Esophagus squamous epithelium (tissue), 5 donors: ENCODE results near the gene TEX264. TPM values are rescaled to one million over a fixed set of nuclear protein-coding genes. Genes with fewer than 3 reads are reported as not detected.

Source experiments
- DNase-seq: peaks from one replicate; lab custom pipeline; 2025; lab: John Stamatoyannopoulos, UW
- H3K27ac ChIP-seq, 4 donors: fragments of 200-600 bp; sonication (generic); one replicate each; pipeline ENCODE4 v1.5.1; 2016 to 2019; ENCODE audit warnings: mild to moderate bottlenecking in 1 of 4
- H3K27me3 ChIP-seq, 4 donors: fragments of 200-600 bp; sonication (generic); 1 replicate in 3 of 4; 2 replicates in 1 of 4; pipeline versions ENCODE4 v1.5.1 to v1.6.0; 2017 to 2021; ENCODE audit warnings: antibody characterized with exemption in 1 of 4
- H3K36me3 ChIP-seq, 3 donors: fragments of 200-600 bp; sonication (generic); one replicate each; pipeline ENCODE4 v1.5.1; 2016 to 2019
- H3K4me1 ChIP-seq, 3 donors: fragments of 200-600 bp; sonication (generic); one replicate each; pipeline ENCODE4 v1.5.1; 2017 to 2019
- H3K4me3 ChIP-seq, 4 donors: fragments of 200-600 bp; sonication (generic); 1 replicate in 3 of 4; 2 replicates in 1 of 4; pipeline ENCODE4 v1.5.1; 2016 to 2019; ENCODE audit warnings: mild to moderate bottlenecking in 2 of 4, moderate library complexity in 1 of 4
- H3K9me3 ChIP-seq, 3 donors: fragments of 200-600 bp; sonication (generic); one replicate each; pipeline ENCODE4 v1.5.1; 2016 to 2019
- CTCF ChIP-seq, 6 experiments: fragments of 450-650 bp in 4 of 6; fragments of 200-600 bp in 2 of 6; sonication (generic) in 2 of 6; IDR thresholded peaks; one replicate each; pipeline ENCODE4 v1.5.1; 2016 to 2019; ENCODE audit warnings: antibody characterized with exemption in 6 of 6, mild to moderate bottlenecking in 4 of 6, moderate library complexity in 4 of 6
- POLR2A ChIP-seq, 4 donors: fragments of 450-650 bp; IDR thresholded peaks; one replicate each; pipeline ENCODE4 v1.6.1; 2017; ENCODE audit warnings: antibody characterized with exemption in 4 of 4, mild to moderate bottlenecking in 4 of 4, moderate library complexity in 3 of 4
- WGBS, 2 donors: methylation state at CpG; one replicate each; pipeline ENCODE4 v1.1.5; 2018; 5-methylcytosine and 5-hydroxymethylcytosine counted together
- intact Hi-C: fragments of 100-400 bp; cut with DNase I; formaldehyde crosslinking; loops from one replicate; pipeline ENCODE4 v1.15.0; 2022
- total RNA-seq, 4 donors: library from RNA; depleted of rRNA; stranded (reverse); fragments of >200 nt; gene quantifications; one replicate each; pipeline ENCODE4 v1.1.0, GENCODE V29; 2016
- donor health status: DM: yes; HTN: yes; CAD: no.

TEX264 gene
- total RNA-seq, 4 donors from 2014 or later: 39.9 to 65.0 (median 57.3) TPM

- peaks cover 27 to 97% (median 45%) of the 10 kb centered on the region in 3 donors for H3K4me1 ChIP-seq
- DNase-seq: no peak
- H3K27ac ChIP-seq: no peak overlapping the region
- no peaks in the 10 kb centered on the region for H3K9me3 ChIP-seq
- WGBS, 2 donors: 83 to 90% methylated on average over 2 of the region's 4 CpGs
- H3K36me3 ChIP-seq: peaks cover 2 to 89% (median 2%) of the 10 kb centered on the region in 3 donors
- intact Hi-C loops: no loop called here
- no peak overlapping the region for H3K4me3 ChIP-seq
- TF ChIP-seq POLR2A (IDR thresholded peaks at IDR 0.05) (no peak), CTCF (IDR thresholded peaks at IDR 0.05) (no peak)
- H3K27me3 ChIP-seq: no peaks in the 10 kb centered on the region
Measured at GRCh38 chr3:51679318-51679717, 8.3 kb downstream of the TEX264 start.

GRCh38 chr3:51679777-51680176, 8.7 kb downstream of the TEX264 start:
- H3K27ac ChIP-seq: peak overlapping the region in 2 of 4 donors; percentile 50 to 83
- H3K4me1 ChIP-seq: peaks cover 23 to 97% (median 40%) of the 10 kb centered on the region in 3 donors
- H3K9me3 ChIP-seq: no peaks in the 10 kb centered on the region
- WGBS, 2 donors: 65 to 84% methylated on average over 7 of the region's 7 CpGs
- TF ChIP-seq CTCF (IDR thresholded peaks at IDR 0.05): no peak
- no peak for TF ChIP-seq POLR2A (IDR thresholded peaks at IDR 0.05)
- no peaks in the 10 kb centered on the region for H3K27me3 ChIP-seq
- intact Hi-C loops: loop anchor here (10.0 kb wide), 1 partner anchor 285 kb away; the partner anchor contains the start of gene RBM15B
- peaks cover 5 to 89% (median 6%) of the 10 kb centered on the region in 3 donors for H3K36me3 ChIP-seq
- no peak for DNase-seq
- no peak overlapping the region for H3K4me3 ChIP-seq

DNA sequence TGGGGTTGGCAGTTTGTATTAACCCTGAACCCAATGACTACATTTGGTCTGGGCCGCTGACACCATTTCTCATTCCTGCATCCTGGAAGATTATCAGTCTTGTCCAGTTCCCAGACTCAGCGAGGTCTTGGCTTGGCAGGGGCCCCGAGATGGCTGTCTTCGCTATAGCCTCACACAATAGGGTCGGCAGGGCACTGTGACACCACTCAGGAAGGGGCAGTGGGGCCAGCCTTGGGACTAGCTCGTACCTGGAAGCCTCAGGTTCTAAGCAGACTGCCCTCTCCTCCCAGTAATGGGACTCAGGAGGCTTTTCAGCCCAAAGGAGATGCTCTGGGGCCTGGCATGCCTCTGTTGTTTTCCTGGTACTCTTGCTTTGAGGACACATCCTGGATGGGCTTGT, 9.1 kb downstream of the TEX264 start:
- no peaks in the 10 kb centered on the region for H3K9me3 ChIP-seq
- H3K4me3 ChIP-seq: no peak overlapping the region
- peaks cover 5 to 89% (median 10%) of the 10 kb centered on the region in 3 donors for H3K36me3 ChIP-seq
- TF ChIP-seq POLR2A (IDR thresholded peaks at IDR 0.05) (no peak), CTCF (IDR thresholded peaks at IDR 0.05) (no peak)
- WGBS, 2 donors: 69 to 100% methylated on average over 1 to 2 of the region's 6 CpGs
- intact Hi-C loops: loop anchor here (10.0 kb wide), 1 partner anchor 285 kb away; the partner anchor contains the start of gene RBM15B
- peaks cover 18 to 97% (median 36%) of the 10 kb centered on the region in 3 donors for H3K4me1 ChIP-seq
- H3K27ac ChIP-seq: peak overlapping the region; percentile 50 to 83 (median 64)
- no peak for DNase-seq
- no peaks in the 10 kb centered on the region for H3K27me3 ChIP-seq

- 70 to 83% methylated on average over 2 of the region's 2 CpGs for WGBS, 2 donors
- Histone ChIP-seq H3K4me3 (no peak overlapping the region), H3K9me3 (no peaks in the 10 kb centered on the region), H3K27ac (peak overlapping the region; percentile 50 to 83 (median 64)), H3K4me1 (peaks cover 16 to 97% (median 42%) of the 10 kb centered on the region in 3 donors), H3K27me3 (no peaks in the 10 kb centered on the region), H3K36me3 (peaks cover 5 to 89% (median 15%) of the 10 kb centered on the region in 3 donors)
- TF ChIP-seq POLR2A (IDR thresholded peaks at IDR 0.05): no peak
- no peak for TF ChIP-seq CTCF (IDR thresholded peaks at IDR 0.05)
- intact Hi-C loops: loop anchor here (10.0 kb wide), 1 partner anchor 286 kb away; the partner anchor contains the start of gene RBM15B
- no peak for DNase-seq
Measured at GRCh38 chr3:51680663-51681230, 9.7 kb downstream of the TEX264 start.

- Histone ChIP-seq H3K36me3 (peaks cover 9 to 89% (median 21%) of the 10 kb centered on the region in 3 donors), H3K27ac (peak overlapping the region; percentile 50 to 83 (median 64)), H3K27me3 (no peaks in the 10 kb centered on the region), H3K9me3 (no peaks in the 10 kb centered on the region), H3K4me1 (peaks cover 16 to 97% (median 44%) of the 10 kb centered on the region in 3 donors), H3K4me3 (no peak overlapping the region)
- intact Hi-C loops: loop anchor here (10.0 kb wide), 1 partner anchor 287 kb away; the partner anchor contains the start of gene RBM15B
- no peak for DNase-seq
- TF ChIP-seq POLR2A (IDR thresholded peaks at IDR 0.05) (no peak), CTCF (IDR thresholded peaks at IDR 0.05) (no peak)
- 20% methylated on average over 1 to 3 of the region's 3 CpGs for WGBS, 2 donors
Measured at GRCh38 chr3:51681453-51681852, 10.4 kb downstream of the TEX264 start.
